K562 (cell line): ENCODE data around the gene KIF24. TPM values are rescaled to one million over a fixed set of nuclear protein-coding genes. Genes with fewer than 3 reads are reported as not detected.

Experiments
- ARID2 ChIP-seq: fragments of 450-650 bp; IDR thresholded peaks from 2 replicates; pipeline ENCODE4 v1.6.1; 2017; ENCODE audit warnings: antibody characterized with exemption, mild to moderate bottlenecking
- BRD9 ChIP-seq: fragments of 450-650 bp; IDR thresholded peaks from 2 replicates; pipeline ENCODE4 v1.6.1; 2018; ENCODE audit warnings: low read depth; ENCODE audit not compliant: partially characterized antibody
- COPS2 ChIP-seq: fragments of 450-650 bp; conservative IDR thresholded peaks from 2 replicates; pipeline ENCODE4 v1.6.1; 2016; ENCODE audit warnings: mild to moderate bottlenecking, moderate library complexity
- GATAD2B ChIP-seq: fragments of 450-650 bp; IDR thresholded peaks from 2 replicates; pipeline ENCODE4 v1.6.1; 2017; ENCODE audit warnings: mild to moderate bottlenecking, borderline replicate concordance
- HMG20B ChIP-seq: fragments of 250-450 bp; sonication (Bioruptor Pico); IDR thresholded peaks from 2 replicates; pipeline ENCODE4 v1.5.0; 2021; ENCODE audit warnings: mild to moderate bottlenecking
- MECOM ChIP-seq: fragments of 250-450 bp; sonication (Bioruptor Pico); IDR thresholded peaks from 2 replicates; pipeline ENCODE4 v1.8.0; 2022; ENCODE audit warnings: inconsistent platforms
- MYBL2 ChIP-seq, 2 experiments: fragments of 450-650 bp in 1 of 2; sonication (generic) in 1 of 2; formaldehyde crosslinking in 1 of 2; IDR thresholded peaks; 2 replicates each; pipeline versions ENCODE4 v1.6.1 to v1.8.1; 2017 to 2022; ENCODE audit warnings: borderline replicate concordance in 1 of 2, inconsistent platforms in 1 of 2, low read depth in 1 of 2, mild to moderate bottlenecking in 1 of 2, missing genetic modification reagents in 1 of 2, moderate library complexity in 1 of 2
- POLR2B ChIP-seq: fragments of 450-650 bp; IDR thresholded peaks from 2 replicates; pipeline ENCODE4 v1.6.1; 2018; ENCODE audit warnings: low read depth; ENCODE audit not compliant: partially characterized antibody
- RNF2 ChIP-seq: sonication (generic); IDR thresholded peaks from 2 replicates; pipeline ENCODE4 v1.6.1; 2016
- SP1 ChIP-seq: sonication (generic); formaldehyde crosslinking; IDR thresholded peaks from 2 replicates; pipeline ENCODE4 v1.8.1; 2022; ENCODE audit warnings: mild to moderate bottlenecking, missing genetic modification reagents
- USF1 ChIP-seq: sonication (generic); formaldehyde crosslinking; IDR thresholded peaks from 2 replicates; pipeline ENCODE4 v1.9.0; 2022; ENCODE audit warnings: mild to moderate bottlenecking, missing genetic modification reagents
- YBX1 ChIP-seq: fragments of 450-650 bp; IDR thresholded peaks from 2 replicates; pipeline ENCODE4 v1.7.1; 2016; ENCODE audit warnings: mild to moderate bottlenecking
- ZNF12 ChIP-seq: sonication (generic); formaldehyde crosslinking; IDR thresholded peaks from 2 replicates; pipeline ENCODE4 v1.4.0; 2020; ENCODE audit warnings: mild to moderate bottlenecking, missing genetic modification reagents
- polyA plus RNA-seq, 8 experiments: library from polyadenylated mRNA; depleted of rRNA in 4 of 8; stranded (reverse) in 5 of 8; unstranded in 3 of 8; fragments of >200 nt; fragmentation: Nextera tagmentation in 2 of 8; fragmentation: Illumina TruSeq in 1 of 8; extraction: Ambion mirVana in 2 of 8; extraction: Trizol in 1 of 8; gene quantifications; 2 replicates each; pipeline versions ENCODE4 v1.2.1 to v1.2.3, GENCODE V29; 2011 to 2014; ENCODE audit warnings: inconsistent platforms in 1 of 8, missing spikeins in 1 of 8
- total RNA-seq, 7 experiments: library from RNA; depleted of rRNA in 6 of 7; stranded (reverse); fragments of >200 nt in 6 of 7; fragmentation: Illumina TruSeq in 2 of 7; extraction: Trizol in 2 of 7; gene quantifications; 2 replicates each; pipeline versions ENCODE4 v1.2.1 to v1.2.3, GENCODE V29; 2011 to 2021; ENCODE audit warnings: low replicate concordance in 1 of 7
- TF ChIP-seq, protein P1 (sequence below): fragments of 450-650 bp; IDR thresholded peaks from 2 replicates; pipeline ENCODE4 v1.6.1; 2016; ENCODE audit warnings: mild to moderate bottlenecking, moderate library complexity
- TF ChIP-seq, protein P2 (sequence below): fragments of 450-650 bp; formaldehyde crosslinking; IDR thresholded peaks from 2 replicates; pipeline ENCODE4 v1.4.0; 2020; ENCODE audit warnings: mild to moderate bottlenecking

The KIF24 gene
- total and polyA plus RNA-seq, 9 of the 15 experiments (the other 6 are each of a cell fraction or from before 2014, with no cell fraction given), result 0.63 to 5.8 (median 4.4) TPM

DNA sequence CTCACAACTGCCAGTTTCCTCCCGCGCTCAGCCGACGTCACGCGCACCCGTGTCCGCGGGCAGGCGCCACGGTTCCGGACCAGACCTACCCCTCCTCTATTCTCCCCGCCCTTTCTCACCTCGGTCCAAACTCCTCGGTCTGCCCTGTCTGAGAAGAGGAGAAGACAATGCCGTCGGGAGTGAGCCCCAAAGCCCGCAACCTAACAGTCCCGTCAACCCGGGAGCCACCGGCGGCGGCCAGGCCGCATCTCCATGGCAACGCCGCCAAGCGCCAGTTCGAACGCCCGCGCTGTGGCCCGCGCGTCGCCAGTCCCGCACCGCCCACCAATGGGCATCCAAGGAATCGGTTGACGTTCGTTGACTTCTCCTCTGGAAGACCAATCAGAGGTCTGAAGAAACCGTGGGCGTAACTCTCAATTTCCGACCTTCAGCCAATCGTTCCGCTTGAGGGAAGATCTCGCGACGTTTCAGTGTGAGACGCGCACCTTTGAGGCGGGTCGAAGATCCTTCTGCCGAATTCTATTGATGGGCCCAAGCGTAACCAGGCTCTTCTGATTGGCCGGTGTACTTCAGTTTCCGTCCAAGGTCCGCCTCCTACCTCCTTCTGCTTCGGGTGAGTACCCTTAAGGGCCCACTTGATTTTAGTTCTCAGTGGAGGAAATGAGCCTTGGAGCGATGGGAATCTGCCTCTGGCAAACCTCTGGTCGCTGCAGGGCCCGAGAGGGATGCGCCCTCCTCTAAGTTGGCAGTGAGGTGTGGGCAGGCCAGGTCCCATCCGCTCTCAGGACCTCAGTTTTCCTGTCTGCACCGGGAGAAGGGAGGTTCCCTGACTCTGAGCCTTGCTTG is at the start of gene KIF24, which contains the start of gene NUDT2 (continued):
- TF ChIP-seq USF1 (CRISPR knock-in tag), result 0 out of 2 replicates have a peak, but pooled peaks have one; percentile 13
- TF ChIP-seq POLR2B, result peak; percentile 65
- no peak for TF ChIP-seq YBX1
- peak; percentile 85 for TF ChIP-seq MYBL2 (IDR thresholded peaks at IDR 0.05; ENCODE audit: low read depth)
- no peak for TF ChIP-seq MYBL2 (CRISPR knock-in tag; IDR thresholded peaks at IDR 0.05; ENCODE audit: borderline replicate concordance)
- TF ChIP-seq RNF2, result no peak
- TF ChIP-seq GATAD2B, result no peak; the same call in 1 of the 2 replicates
- no peak for TF ChIP-seq COPS2
- TF ChIP-seq, protein P1, sequence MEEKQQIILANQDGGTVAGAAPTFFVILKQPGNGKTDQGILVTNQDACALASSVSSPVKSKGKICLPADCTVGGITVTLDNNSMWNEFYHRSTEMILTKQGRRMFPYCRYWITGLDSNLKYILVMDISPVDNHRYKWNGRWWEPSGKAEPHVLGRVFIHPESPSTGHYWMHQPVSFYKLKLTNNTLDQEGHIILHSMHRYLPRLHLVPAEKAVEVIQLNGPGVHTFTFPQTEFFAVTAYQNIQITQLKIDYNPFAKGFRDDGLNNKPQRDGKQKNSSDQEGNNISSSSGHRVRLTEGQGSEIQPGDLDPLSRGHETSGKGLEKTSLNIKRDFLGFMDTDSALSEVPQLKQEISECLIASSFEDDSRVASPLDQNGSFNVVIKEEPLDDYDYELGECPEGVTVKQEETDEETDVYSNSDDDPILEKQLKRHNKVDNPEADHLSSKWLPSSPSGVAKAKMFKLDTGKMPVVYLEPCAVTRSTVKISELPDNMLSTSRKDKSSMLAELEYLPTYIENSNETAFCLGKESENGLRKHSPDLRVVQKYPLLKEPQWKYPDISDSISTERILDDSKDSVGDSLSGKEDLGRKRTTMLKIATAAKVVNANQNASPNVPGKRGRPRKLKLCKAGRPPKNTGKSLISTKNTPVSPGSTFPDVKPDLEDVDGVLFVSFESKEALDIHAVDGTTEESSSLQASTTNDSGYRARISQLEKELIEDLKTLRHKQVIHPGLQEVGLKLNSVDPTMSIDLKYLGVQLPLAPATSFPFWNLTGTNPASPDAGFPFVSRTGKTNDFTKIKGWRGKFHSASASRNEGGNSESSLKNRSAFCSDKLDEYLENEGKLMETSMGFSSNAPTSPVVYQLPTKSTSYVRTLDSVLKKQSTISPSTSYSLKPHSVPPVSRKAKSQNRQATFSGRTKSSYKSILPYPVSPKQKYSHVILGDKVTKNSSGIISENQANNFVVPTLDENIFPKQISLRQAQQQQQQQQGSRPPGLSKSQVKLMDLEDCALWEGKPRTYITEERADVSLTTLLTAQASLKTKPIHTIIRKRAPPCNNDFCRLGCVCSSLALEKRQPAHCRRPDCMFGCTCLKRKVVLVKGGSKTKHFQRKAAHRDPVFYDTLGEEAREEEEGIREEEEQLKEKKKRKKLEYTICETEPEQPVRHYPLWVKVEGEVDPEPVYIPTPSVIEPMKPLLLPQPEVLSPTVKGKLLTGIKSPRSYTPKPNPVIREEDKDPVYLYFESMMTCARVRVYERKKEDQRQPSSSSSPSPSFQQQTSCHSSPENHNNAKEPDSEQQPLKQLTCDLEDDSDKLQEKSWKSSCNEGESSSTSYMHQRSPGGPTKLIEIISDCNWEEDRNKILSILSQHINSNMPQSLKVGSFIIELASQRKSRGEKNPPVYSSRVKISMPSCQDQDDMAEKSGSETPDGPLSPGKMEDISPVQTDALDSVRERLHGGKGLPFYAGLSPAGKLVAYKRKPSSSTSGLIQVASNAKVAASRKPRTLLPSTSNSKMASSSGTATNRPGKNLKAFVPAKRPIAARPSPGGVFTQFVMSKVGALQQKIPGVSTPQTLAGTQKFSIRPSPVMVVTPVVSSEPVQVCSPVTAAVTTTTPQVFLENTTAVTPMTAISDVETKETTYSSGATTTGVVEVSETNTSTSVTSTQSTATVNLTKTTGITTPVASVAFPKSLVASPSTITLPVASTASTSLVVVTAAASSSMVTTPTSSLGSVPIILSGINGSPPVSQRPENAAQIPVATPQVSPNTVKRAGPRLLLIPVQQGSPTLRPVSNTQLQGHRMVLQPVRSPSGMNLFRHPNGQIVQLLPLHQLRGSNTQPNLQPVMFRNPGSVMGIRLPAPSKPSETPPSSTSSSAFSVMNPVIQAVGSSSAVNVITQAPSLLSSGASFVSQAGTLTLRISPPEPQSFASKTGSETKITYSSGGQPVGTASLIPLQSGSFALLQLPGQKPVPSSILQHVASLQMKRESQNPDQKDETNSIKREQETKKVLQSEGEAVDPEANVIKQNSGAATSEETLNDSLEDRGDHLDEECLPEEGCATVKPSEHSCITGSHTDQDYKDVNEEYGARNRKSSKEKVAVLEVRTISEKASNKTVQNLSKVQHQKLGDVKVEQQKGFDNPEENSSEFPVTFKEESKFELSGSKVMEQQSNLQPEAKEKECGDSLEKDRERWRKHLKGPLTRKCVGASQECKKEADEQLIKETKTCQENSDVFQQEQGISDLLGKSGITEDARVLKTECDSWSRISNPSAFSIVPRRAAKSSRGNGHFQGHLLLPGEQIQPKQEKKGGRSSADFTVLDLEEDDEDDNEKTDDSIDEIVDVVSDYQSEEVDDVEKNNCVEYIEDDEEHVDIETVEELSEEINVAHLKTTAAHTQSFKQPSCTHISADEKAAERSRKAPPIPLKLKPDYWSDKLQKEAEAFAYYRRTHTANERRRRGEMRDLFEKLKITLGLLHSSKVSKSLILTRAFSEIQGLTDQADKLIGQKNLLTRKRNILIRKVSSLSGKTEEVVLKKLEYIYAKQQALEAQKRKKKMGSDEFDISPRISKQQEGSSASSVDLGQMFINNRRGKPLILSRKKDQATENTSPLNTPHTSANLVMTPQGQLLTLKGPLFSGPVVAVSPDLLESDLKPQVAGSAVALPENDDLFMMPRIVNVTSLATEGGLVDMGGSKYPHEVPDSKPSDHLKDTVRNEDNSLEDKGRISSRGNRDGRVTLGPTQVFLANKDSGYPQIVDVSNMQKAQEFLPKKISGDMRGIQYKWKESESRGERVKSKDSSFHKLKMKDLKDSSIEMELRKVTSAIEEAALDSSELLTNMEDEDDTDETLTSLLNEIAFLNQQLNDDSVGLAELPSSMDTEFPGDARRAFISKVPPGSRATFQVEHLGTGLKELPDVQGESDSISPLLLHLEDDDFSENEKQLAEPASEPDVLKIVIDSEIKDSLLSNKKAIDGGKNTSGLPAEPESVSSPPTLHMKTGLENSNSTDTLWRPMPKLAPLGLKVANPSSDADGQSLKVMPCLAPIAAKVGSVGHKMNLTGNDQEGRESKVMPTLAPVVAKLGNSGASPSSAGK, result peak; percentile 69; the same call in 1 of the 2 replicates
- no peak for TF ChIP-seq BRD9
- TF ChIP-seq, protein P2, sequence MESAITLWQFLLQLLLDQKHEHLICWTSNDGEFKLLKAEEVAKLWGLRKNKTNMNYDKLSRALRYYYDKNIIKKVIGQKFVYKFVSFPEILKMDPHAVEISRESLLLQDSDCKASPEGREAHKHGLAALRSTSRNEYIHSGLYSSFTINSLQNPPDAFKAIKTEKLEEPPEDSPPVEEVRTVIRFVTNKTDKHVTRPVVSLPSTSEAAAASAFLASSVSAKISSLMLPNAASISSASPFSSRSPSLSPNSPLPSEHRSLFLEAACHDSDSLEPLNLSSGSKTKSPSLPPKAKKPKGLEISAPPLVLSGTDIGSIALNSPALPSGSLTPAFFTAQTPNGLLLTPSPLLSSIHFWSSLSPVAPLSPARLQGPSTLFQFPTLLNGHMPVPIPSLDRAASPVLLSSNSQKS (CRISPR knock-in tag), result no peak
- peak; percentile 72; the same call in 1 of the 2 replicates for TF ChIP-seq SP1 (CRISPR knock-in tag)
- no peak for TF ChIP-seq HMG20B (CRISPR knock-in tag)
- TF ChIP-seq MECOM (CRISPR knock-in tag), result no peak
- TF ChIP-seq ARID2, result no peak
- no peak for TF ChIP-seq ZNF12
